H1 (cell line): ENCODE results near the gene HERC3. TPM values are rescaled to one million over a fixed set of nuclear protein-coding genes. Genes with fewer than 3 reads are reported as not detected.
A peak's percentile ranks its signal among the peaks of the same experiment; 100 is the strongest.

Source experiments
- CTCF ChIA-PET: fragments of 300-600 bp; sonication (Branson Sonifier 250); formaldehyde crosslinking; loops from one replicate; lab custom pipeline; 2021; ENCODE audit not compliant: partially characterized antibody; lab: Charles Lee
- POLR2A ChIA-PET: fragments of 300-600 bp; sonication (Branson Sonifier 250); formaldehyde crosslinking; loops from one replicate; lab custom pipeline; 2021; ENCODE audit warnings: inconsistent platforms; ENCODE audit not compliant: partially characterized antibody; lab: Charles Lee
- DNase-seq, 2 experiments: peaks; one replicate each; pipeline versions ENCODE4 v3.0.0 to v3.0.0-alpha.2; 2010 to 2022; ENCODE audit warnings: low spot score in 2 of 2, low read depth in 1 of 2, mixed read lengths in 1 of 2
- FAIRE-seq: peaks from 2 replicates; lab custom pipeline; 2011; peaks lifted over from hg19 to GRCh38; lab: Jason Lieb, UNC
- H2AFZ ChIP-seq: 2 replicates; pipeline ENCODE4 v1.8.1; 2012; ENCODE audit warnings: low read length, inconsistent platforms
- H2AK5ac ChIP-seq: 2 replicates; pipeline ENCODE4 v1.6.1; 2013; ENCODE audit warnings: low read depth, low read length
- H2BK120ac ChIP-seq: replicated peaks from 2 replicates; pipeline ENCODE3; 2013; ENCODE audit warnings: low read depth, low read length, inconsistent platforms
- H2BK12ac ChIP-seq: 2 replicates; pipeline ENCODE4 v1.6.1; 2013; ENCODE audit warnings: low read depth, low read length
- H2BK15ac ChIP-seq: 2 replicates; pipeline ENCODE4 v1.6.1; 2013; ENCODE audit warnings: low read length
- H2BK20ac ChIP-seq: 2 replicates; pipeline ENCODE4 v1.6.1; 2013; ENCODE audit warnings: low read length
- H2BK5ac ChIP-seq: 2 replicates; pipeline ENCODE4 v1.6.1; 2013; ENCODE audit warnings: low read depth, low read length
- H3K14ac ChIP-seq: 2 replicates; pipeline ENCODE4 v1.6.1; 2013; ENCODE audit warnings: inconsistent platforms; ENCODE audit not compliant: insufficient read length
- H3K18ac ChIP-seq: 2 replicates; pipeline ENCODE4 v1.6.1; 2013; ENCODE audit warnings: low read length; ENCODE audit errors: extremely low read depth
- H3K23ac ChIP-seq: 2 replicates; pipeline ENCODE4 v1.6.1; 2013; ENCODE audit warnings: inconsistent platforms; ENCODE audit not compliant: insufficient read length
- H3K23me2 ChIP-seq: 2 replicates; pipeline ENCODE4 v1.6.1; 2013; ENCODE audit warnings: low read depth, low read length
- H3K27ac ChIP-seq: 2 replicates; pipeline ENCODE4 v1.6.1; 2011; ENCODE audit warnings: low read depth, low read length, inconsistent platforms
- H3K27me3 ChIP-seq, 4 experiments: replicated peaks in 1 of 4; 1 replicate in 1 of 4; 2 replicates in 3 of 4; pipeline versions ENCODE4 v1.6.1 to v1.8.1; 2011 to 2013; ENCODE audit warnings: low read length in 3 of 4, mild to moderate bottlenecking in 3 of 4, inconsistent platforms in 2 of 4, mixed read lengths in 2 of 4, moderate library complexity in 1 of 4; ENCODE audit not compliant: control insufficient read depth in 3 of 4, insufficient read depth in 3 of 4; ENCODE audit errors: extremely low read depth in 1 of 4
- H3K36me3 ChIP-seq, 4 experiments: 2 replicates each; pipeline versions ENCODE4 v1.6.1 to v1.8.1; 2011 to 2013; ENCODE audit warnings: mild to moderate bottlenecking in 4 of 4, low read length in 3 of 4, moderate library complexity in 2 of 4, control low read depth in 1 of 4, inconsistent platforms in 1 of 4; ENCODE audit not compliant: insufficient read depth in 4 of 4, control insufficient read depth in 2 of 4
- H3K4ac ChIP-seq: replicated peaks from 2 replicates; pipeline ENCODE3; 2013; ENCODE audit warnings: low read length, low read depth, mixed read lengths, inconsistent platforms; ENCODE audit not compliant: insufficient read length
- H3K4me1 ChIP-seq, 4 experiments: replicated peaks in 1 of 4; 1 replicate in 1 of 4; 2 replicates in 3 of 4; pipeline versions ENCODE4 v1.6.1 to v1.8.1; 2011 to 2013; ENCODE audit warnings: low read length in 3 of 4, inconsistent platforms in 2 of 4, mixed read lengths in 1 of 4; ENCODE audit not compliant: insufficient read depth in 4 of 4, control insufficient read depth in 3 of 4
- H3K4me2 ChIP-seq, 2 experiments: 2 replicates each; pipeline versions ENCODE4 v1.6.1 to v1.8.1; 2011 to 2013; ENCODE audit warnings: low read depth in 2 of 2, low read length in 2 of 2, control low read depth in 1 of 2, inconsistent platforms in 1 of 2, mild to moderate bottlenecking in 1 of 2; ENCODE audit not compliant: insufficient read depth in 1 of 2
- H3K4me3 ChIP-seq, 4 experiments: fragments of 200-600, 300-600 bp in 1 of 4; sonication (generic), shearing (Covaris generic), sonication (Bioruptor Twin) in 1 of 4; 2 replicates each; pipeline versions ENCODE4 v1.5.1 to v1.8.1; 2011 to 2016; ENCODE audit warnings: low read length in 4 of 4, low read depth in 3 of 4, control low read depth in 2 of 4, inconsistent platforms in 2 of 4, mild to moderate bottlenecking in 2 of 4, mixed read lengths in 1 of 4, moderate library complexity in 1 of 4; ENCODE audit not compliant: insufficient read depth in 2 of 4; ENCODE audit errors: extremely low read depth in 1 of 4
- H3K56ac ChIP-seq: replicated peaks from 2 replicates; pipeline ENCODE3; 2013; ENCODE audit warnings: low read depth, mild to moderate bottlenecking, mixed read lengths, low read length, inconsistent platforms; ENCODE audit not compliant: insufficient read length
- H3K79me1 ChIP-seq: 2 replicates; pipeline ENCODE4 v1.6.1; 2013; ENCODE audit warnings: low read depth, low read length, control low read depth
- H3K79me2 ChIP-seq, 2 experiments: 2 replicates each; pipeline versions ENCODE4 v1.6.1 to v1.8.1; 2012 to 2013; ENCODE audit warnings: low read length in 2 of 2, mild to moderate bottlenecking in 2 of 2, inconsistent platforms in 1 of 2; ENCODE audit not compliant: insufficient read depth in 2 of 2, control insufficient read depth in 1 of 2
- H3K9ac ChIP-seq, 4 experiments: replicated peaks in 1 of 4; 1 replicate in 1 of 4; 2 replicates in 3 of 4; pipeline versions ENCODE4 v1.6.1 to v1.8.1; 2011 to 2013; ENCODE audit warnings: low read depth in 3 of 4, low read length in 3 of 4, control low read depth in 2 of 4, mild to moderate bottlenecking in 2 of 4, moderate library complexity in 2 of 4, inconsistent platforms in 1 of 4; ENCODE audit errors: extremely low read depth in 1 of 4
- H3K9me3 ChIP-seq, 2 experiments: 2 replicates each; pipeline versions ENCODE4 v1.6.1 to v1.8.1; 2012 to 2013; ENCODE audit warnings: mild to moderate bottlenecking in 2 of 2, moderate library complexity in 2 of 2, control low read depth in 1 of 2, inconsistent platforms in 1 of 2, low read depth in 1 of 2, low read length in 1 of 2, mixed read lengths in 1 of 2; ENCODE audit not compliant: insufficient read depth in 2 of 2
- H4K20me1 ChIP-seq, 2 experiments: replicated peaks in 1 of 2; 2 replicates each; pipeline versions ENCODE3 to v1.8.1; 2011 to 2013; ENCODE audit warnings: inconsistent platforms in 2 of 2, low read length in 2 of 2, mild to moderate bottlenecking in 1 of 2; ENCODE audit not compliant: insufficient read depth in 2 of 2, control insufficient read depth in 1 of 2
- H4K5ac ChIP-seq: 2 replicates; pipeline ENCODE4 v1.6.1; 2013; ENCODE audit warnings: low read length, low read depth, mixed read lengths, inconsistent platforms; ENCODE audit not compliant: insufficient read length
- H4K8ac ChIP-seq: 2 replicates; pipeline ENCODE4 v1.8.0; 2013; ENCODE audit warnings: mild to moderate bottlenecking, moderate library complexity, low read length, inconsistent platforms; ENCODE audit not compliant: insufficient read depth; ENCODE audit errors: extremely low read depth
- H4K91ac ChIP-seq: replicated peaks from 2 replicates; pipeline ENCODE3; 2013; ENCODE audit warnings: low read length, mixed read lengths, inconsistent platforms; ENCODE audit not compliant: insufficient read length
- BACH1 ChIP-seq: IDR thresholded peaks from 2 replicates; pipeline ENCODE4 v1.6.1; 2012; ENCODE audit warnings: low read length, improper control_type of control experiment
- KDM1A ChIP-seq: fragments of 200-600, 300-600 bp; sonication (generic); IDR thresholded peaks from 2 replicates; pipeline ENCODE4 v1.7.1; 2016; ENCODE audit warnings: mild to moderate bottlenecking, low read length, borderline replicate concordance
- POLR2A ChIP-seq, 2 experiments: IDR thresholded peaks; 1 replicate in 1 of 2; 2 replicates in 1 of 2; pipeline ENCODE4 v1.6.1; 2011; ENCODE audit warnings: low read depth in 2 of 2, low read length in 2 of 2, mild to moderate bottlenecking in 2 of 2; ENCODE audit errors: control extremely low read depth in 1 of 2
- WGBS, 2 experiments: shearing (Covaris generic) in 1 of 2; methylation state at CpG; one replicate each; pipeline versions ENCODE4 v1.1.6 to v1.1.7; 2013 to 2015; ENCODE audit warnings: low lambda C conversion rate in 2 of 2, mixed read lengths in 2 of 2, inconsistent platforms in 1 of 2, low coverage in 1 of 2, missing lambda C conversion rate in 1 of 2; ENCODE audit not compliant: insufficient replicate concordance in 2 of 2, insufficient coverage in 1 of 2, insufficient read length in 1 of 2; ENCODE audit errors: extremely low coverage in 1 of 2, missing lambda C conversion rate in 1 of 2; 5-methylcytosine and 5-hydroxymethylcytosine counted together
- polyA plus RNA-seq, 7 experiments: library from polyadenylated mRNA; depleted of rRNA in 3 of 7; stranded (reverse) in 5 of 7; unstranded in 2 of 7; fragments of >200 nt in 5 of 7; fragments of 200-250 nt in 2 of 7; gene quantifications; 1 replicate in 5 of 7; 2 replicates in 1 of 7; 4 replicates in 1 of 7; pipeline versions ENCODE4 v1.2.1 to v1.2.3, GENCODE V29; 2011 to 2013; ENCODE audit warnings: missing spikeins in 2 of 7, mixed read lengths in 2 of 7
- total RNA-seq: library from RNA; stranded (reverse); fragmentation: NEBNext Ultra II Directional; extraction: Animal tissue kit (Norgen Biotek cat#: 25700); gene quantifications from 2 replicates; pipeline ENCODE4 v1.2.1, GENCODE V29; 2021

HERC3 gene
- total and polyA plus RNA-seq, 2 of the 8 experiments (the other 6 are each of a cell fraction or from before 2014, with no cell fraction given): 1.4 to 5.7 TPM

DNA sequence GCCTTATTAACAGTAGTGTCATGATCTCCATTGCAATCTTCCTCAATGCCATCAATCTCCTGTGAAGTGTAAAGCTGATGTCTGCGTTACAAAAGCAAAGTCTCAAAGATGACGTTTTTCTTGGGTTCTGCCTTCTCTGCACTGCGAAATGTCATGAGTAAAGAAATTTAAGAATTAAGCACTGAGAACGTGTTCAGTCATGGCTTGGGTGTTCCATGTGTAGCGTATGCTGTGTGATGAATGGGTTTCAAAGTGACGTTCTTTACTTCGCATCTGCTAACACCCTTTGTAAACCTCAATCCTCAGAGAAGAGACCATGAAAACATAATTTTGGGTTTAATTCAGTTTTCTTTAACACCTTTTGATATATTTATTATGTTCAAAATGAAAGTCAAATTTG is 104.3 kb downstream of the HERC3 start:
- ChIA-PET CTCF (no interaction called here), POLR2A (no interaction called here)
- Histone ChIP-seq H4K91ac (no peak overlapping the region), H3K56ac (no peak overlapping the region), H3K9ac (no peak overlapping the region), H2AFZ (0 out of 2 replicates have a peak overlapping the region, but pooled peaks have one; percentile 2), H3K23me2 (peaks cover 3% of the 10 kb centered on the region; the same call in 1 of the 2 replicates), H4K8ac (no peak overlapping the region), H2BK12ac (no peak overlapping the region), H3K27ac (no peak overlapping the region), H4K20me1 (no peaks in the 10 kb centered on the region), H3K18ac (no peak overlapping the region), H2BK5ac (no peak overlapping the region), H3K79me2 (no peaks in the 10 kb centered on the region), H2BK20ac (no peak overlapping the region), H2BK120ac (no peak overlapping the region), H3K4me1 (no peaks in the 10 kb centered on the region; a peak in 1 of 7 replicates), H3K14ac (no peak overlapping the region), H3K27me3 (peaks cover 0 to 4% (median 1%) of the 10 kb centered on the region in 4 experiments; a peak in 3 of 7 replicates), H3K9me3 (no peaks in the 10 kb centered on the region), H3K4ac (no peak overlapping the region), H3K36me3 (no peaks in the 10 kb centered on the region), H4K5ac (no peak overlapping the region), H3K4me3 (peak overlapping the region in 1 of 4 experiments; percentile 72; a peak in 2 of 8 replicates), H2AK5ac (no peak overlapping the region), H3K23ac (no peak overlapping the region), H3K79me1 (no peaks in the 10 kb centered on the region), H3K4me2 (peak overlapping the region in 1 of 2 experiments; percentile 65; a peak in 1 of 4 replicates), H2BK15ac (no peak overlapping the region)
- TF ChIP-seq KDM1A (no peak), POLR2A (IDR thresholded peaks at IDR 0.05; ENCODE audit: control extremely low read depth in 1 of 2, low read depth in 2 of 2, low read length in 2 of 2) (no peak), BACH1 (no peak)
- WGBS, 2 experiments: 88% methylated on average over 7 of the region's 7 CpGs; no CpG with 5 or more reads in 1 of the 2 experiments
- FAIRE-seq (peak; percentile 28), DNase-seq (no peak)
